Upper lobe of right lung (tissue), 1 donor: ENCODE data around the gene KPNA2. TPM values are rescaled to one million over a fixed set of nuclear protein-coding genes. Genes with fewer than 3 reads are reported as not detected.
"Not testable (repeated sequence)": the region's sequence is repeated elsewhere in the genome, so short reads cannot be mapped to it uniquely, and the experiment has no call there.

Source experiments
- ATAC-seq: fragments of 200-7000 bp; cut with Tn5 transposase; one replicate; pipeline ENCODE4 v1.9.1; 2020; ENCODE audit warnings: mild to moderate bottlenecking, moderate library complexity
- DNase-seq: peaks from one replicate; pipeline ENCODE4 v3.0.0-alpha.2; 2020
- H3K27ac ChIP-seq: fragments of 200-600 bp; one replicate; pipeline ENCODE4 v1.8.0; 2022
- H3K27me3 ChIP-seq: fragments of 200-600 bp; one replicate; pipeline ENCODE4 v1.8.0; 2022; ENCODE audit warnings: mild to moderate bottlenecking
- H3K36me3 ChIP-seq: fragments of 200-600 bp; one replicate; pipeline ENCODE4 v1.8.0; 2022
- H3K4me1 ChIP-seq: fragments of 200-600 bp; one replicate; pipeline ENCODE4 v1.8.0; 2022
- H3K4me3 ChIP-seq: fragments of 200-600 bp; one replicate; pipeline ENCODE4 v1.8.0; 2022; ENCODE audit warnings: mild to moderate bottlenecking
- H3K9me3 ChIP-seq: fragments of 200-600 bp; one replicate; pipeline ENCODE4 v1.8.0; 2022
- intact Hi-C: fragments of 100-400 bp; cut with DNase I; formaldehyde crosslinking; loops from one replicate; pipeline ENCODE4 v1.11.0; 2022
- total RNA-seq: library from RNA; stranded (reverse); fragmentation: NEBNext Ultra II Directional; extraction: Animal tissue kit (Norgen Biotek cat#: 25700); gene quantifications from one replicate; pipeline ENCODE4 v1.2.1, GENCODE V29; 2021
- TF ChIP-seq, protein P1 (sequence below): fragments of 200-600 bp; IDR thresholded peaks from one replicate; pipeline ENCODE4 v1.8.0; 2022; ENCODE audit warnings: antibody characterized with exemption
- donor health status: DM: no; HTN: yes; CAD: no; lungs with severe emphysema.

Gene KPNA2
- total RNA-seq, 1 donor from 2014 or later, result 27.0 TPM

DNA sequence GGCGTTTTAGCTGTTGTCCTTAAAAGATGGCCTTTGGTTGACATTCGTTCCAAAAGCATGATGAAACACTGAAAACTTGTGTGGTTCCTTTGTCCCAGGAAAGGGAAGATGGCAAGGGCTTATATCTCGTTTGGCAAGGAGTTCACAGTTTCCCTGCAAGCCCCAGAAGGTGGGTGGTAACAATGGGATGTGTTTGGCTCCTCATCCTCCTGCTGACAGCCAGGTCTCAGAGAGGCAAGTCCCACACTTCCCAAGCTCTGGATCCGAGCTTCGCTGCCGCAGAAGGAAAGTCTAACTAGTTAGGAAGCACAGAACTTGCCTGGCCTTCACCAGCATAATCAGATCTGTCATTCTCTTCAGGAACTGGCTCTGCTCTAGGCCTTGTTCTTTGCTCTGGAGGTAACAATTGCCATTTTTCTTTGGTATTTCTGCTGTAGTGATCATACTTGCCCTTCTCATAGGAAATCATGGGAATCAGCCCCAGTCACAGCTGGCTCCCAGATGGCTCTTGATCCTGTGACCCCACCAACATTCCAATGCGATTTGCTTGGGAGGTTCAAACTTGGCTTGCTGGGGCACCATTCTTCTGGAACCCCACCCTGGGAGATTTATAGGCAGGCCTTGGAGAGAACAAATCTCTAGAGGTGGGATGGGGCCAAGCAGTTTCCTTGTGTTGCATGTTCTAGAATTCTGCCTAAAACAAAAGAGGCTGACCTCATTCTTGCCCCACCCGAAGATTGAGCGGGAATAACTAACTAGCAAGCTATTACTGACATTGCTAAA is 17.9 kb downstream of the KPNA2 start:
- H3K27me3 ChIP-seq, result no peaks in the 10 kb centered on the region
- H3K4me1 ChIP-seq, result peaks cover 15% of the 10 kb centered on the region
- peak overlapping the region; percentile 59 for H3K27ac ChIP-seq
- H3K4me3 ChIP-seq, result no peak overlapping the region
- no peaks in the 10 kb centered on the region for H3K9me3 ChIP-seq
- ATAC-seq (peak; percentile 29), DNase-seq (no peak)
- H3K36me3 ChIP-seq, result no peaks in the 10 kb centered on the region
- intact Hi-C loops, result no loop called here
- TF ChIP-seq, protein P1, sequence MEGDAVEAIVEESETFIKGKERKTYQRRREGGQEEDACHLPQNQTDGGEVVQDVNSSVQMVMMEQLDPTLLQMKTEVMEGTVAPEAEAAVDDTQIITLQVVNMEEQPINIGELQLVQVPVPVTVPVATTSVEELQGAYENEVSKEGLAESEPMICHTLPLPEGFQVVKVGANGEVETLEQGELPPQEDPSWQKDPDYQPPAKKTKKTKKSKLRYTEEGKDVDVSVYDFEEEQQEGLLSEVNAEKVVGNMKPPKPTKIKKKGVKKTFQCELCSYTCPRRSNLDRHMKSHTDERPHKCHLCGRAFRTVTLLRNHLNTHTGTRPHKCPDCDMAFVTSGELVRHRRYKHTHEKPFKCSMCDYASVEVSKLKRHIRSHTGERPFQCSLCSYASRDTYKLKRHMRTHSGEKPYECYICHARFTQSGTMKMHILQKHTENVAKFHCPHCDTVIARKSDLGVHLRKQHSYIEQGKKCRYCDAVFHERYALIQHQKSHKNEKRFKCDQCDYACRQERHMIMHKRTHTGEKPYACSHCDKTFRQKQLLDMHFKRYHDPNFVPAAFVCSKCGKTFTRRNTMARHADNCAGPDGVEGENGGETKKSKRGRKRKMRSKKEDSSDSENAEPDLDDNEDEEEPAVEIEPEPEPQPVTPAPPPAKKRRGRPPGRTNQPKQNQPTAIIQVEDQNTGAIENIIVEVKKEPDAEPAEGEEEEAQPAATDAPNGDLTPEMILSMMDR, result no peak

GRCh38 chr17:68054296-68054900 is 18.9 kb downstream of the KPNA2 start:
- H3K27ac ChIP-seq, result peak overlapping the region; percentile 59
- H3K9me3 ChIP-seq, result no peaks in the 10 kb centered on the region
- no peaks in the 10 kb centered on the region for H3K36me3 ChIP-seq
- ATAC-seq (peak; percentile 81), DNase-seq (no peak)
- no peaks in the 10 kb centered on the region for H3K27me3 ChIP-seq
- H3K4me3 ChIP-seq, result peak overlapping the region; percentile 5
- peaks cover 15% of the 10 kb centered on the region for H3K4me1 ChIP-seq
- TF ChIP-seq, protein P1, result no peak
- intact Hi-C loops, result no loop called here

DNA sequence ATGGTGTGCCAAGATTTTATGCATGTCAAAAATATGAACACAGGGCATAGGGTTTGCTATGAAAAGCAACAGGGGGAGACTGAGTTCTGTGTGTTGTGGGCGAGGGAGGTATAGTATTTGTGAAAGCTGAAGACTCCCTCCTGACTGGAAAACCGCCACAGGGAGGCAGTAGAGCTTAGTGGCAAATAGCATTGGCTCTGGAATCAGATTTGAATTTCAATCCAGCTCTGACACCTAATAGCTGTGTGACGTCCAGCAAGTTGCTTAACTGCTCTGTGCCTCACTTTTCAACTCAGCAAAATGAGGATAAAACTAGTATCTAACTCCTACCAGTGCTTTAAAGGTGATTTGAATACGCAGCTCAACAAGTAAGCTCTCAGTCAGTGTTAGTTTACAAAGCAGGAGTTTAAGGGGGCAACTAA is 22.0 kb downstream of the KPNA2 start:
- H3K36me3 ChIP-seq, result no peaks in the 10 kb centered on the region
- H3K27ac ChIP-seq, result no peak overlapping the region
- ATAC-seq (peak; percentile 81), DNase-seq (no peak)
- TF ChIP-seq, protein P1, result peak; percentile 56
- H3K4me3 ChIP-seq, result no peak overlapping the region
- no peaks in the 10 kb centered on the region for H3K27me3 ChIP-seq
- H3K9me3 ChIP-seq, result no peaks in the 10 kb centered on the region
- intact Hi-C loops, result no loop called here
- peaks cover 15% of the 10 kb centered on the region for H3K4me1 ChIP-seq

DNA sequence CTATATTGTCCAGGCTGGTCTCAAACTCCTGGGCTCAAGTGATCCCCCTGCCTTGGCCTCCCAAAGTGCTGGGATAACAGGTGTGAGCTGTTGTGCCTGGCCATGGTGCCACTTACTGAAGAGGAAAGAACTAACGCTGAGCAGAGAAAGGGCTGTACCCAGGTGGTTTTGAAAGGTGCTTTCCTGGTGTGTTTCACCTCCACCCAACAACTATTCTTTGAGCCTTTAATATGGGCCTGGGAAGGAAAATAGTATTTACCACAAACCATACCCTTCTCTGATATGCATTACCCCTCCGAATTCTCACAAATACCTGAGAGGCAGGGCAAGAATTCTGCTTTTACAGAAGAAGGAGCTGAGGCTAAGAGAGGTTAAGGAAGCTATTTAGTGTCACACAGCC is 24.8 kb downstream of the KPNA2 start:
- H3K4me3 ChIP-seq, result no peak overlapping the region
- no peaks in the 10 kb centered on the region for H3K9me3 ChIP-seq
- H3K36me3 ChIP-seq, result no peaks in the 10 kb centered on the region
- no peaks in the 10 kb centered on the region for H3K27me3 ChIP-seq
- intact Hi-C loops, result no loop called here
- TF ChIP-seq, protein P1, result no peak
- H3K27ac ChIP-seq, result no peak overlapping the region
- no peaks in the 10 kb centered on the region for H3K4me1 ChIP-seq
- DNase-seq (no peak), ATAC-seq (no peak)

- Histone ChIP-seq H3K27me3 (no peaks in the 10 kb centered on the region), H3K27ac (no peak overlapping the region), H3K4me1 (no peaks in the 10 kb centered on the region), H3K9me3 (no peaks in the 10 kb centered on the region), H3K4me3 (no peak overlapping the region), H3K36me3 (no peaks in the 10 kb centered on the region)
- TF ChIP-seq, protein P1, result no peak
- intact Hi-C loops, result no loop called here
- ATAC-seq (peak; percentile 13), DNase-seq (no peak)
These were observed 26.2 kb downstream of the KPNA2 start for GRCh38 chr17:68061512-68062313.

DNA sequence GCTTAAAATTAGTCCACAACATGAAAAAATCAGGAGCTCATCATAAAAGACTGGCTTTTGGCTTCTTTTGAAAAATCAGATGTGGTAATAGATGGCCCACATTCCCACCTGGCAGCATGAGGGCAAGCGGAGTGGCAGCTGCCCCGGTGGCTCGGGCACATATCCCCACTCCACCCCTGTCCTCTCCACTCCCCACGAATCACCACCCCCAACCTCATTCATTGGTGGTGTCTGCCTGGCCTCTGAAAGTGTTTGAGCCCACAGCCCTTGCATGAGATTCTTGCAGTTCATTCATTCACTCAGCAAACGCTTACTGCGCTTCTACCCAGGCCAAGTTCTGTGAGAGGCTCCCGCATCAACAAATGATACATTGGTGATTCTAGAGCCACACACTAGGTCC is 29.8 kb downstream of the KPNA2 start:
- DNase-seq, H3K36me3 ChIP-seq, H3K9me3 ChIP-seq, H3K27ac ChIP-seq, H3K4me3 ChIP-seq, intact Hi-C loops, H3K27me3 ChIP-seq, ATAC-seq, H3K4me1 ChIP-seq: not testable (repeated sequence)

DNA sequence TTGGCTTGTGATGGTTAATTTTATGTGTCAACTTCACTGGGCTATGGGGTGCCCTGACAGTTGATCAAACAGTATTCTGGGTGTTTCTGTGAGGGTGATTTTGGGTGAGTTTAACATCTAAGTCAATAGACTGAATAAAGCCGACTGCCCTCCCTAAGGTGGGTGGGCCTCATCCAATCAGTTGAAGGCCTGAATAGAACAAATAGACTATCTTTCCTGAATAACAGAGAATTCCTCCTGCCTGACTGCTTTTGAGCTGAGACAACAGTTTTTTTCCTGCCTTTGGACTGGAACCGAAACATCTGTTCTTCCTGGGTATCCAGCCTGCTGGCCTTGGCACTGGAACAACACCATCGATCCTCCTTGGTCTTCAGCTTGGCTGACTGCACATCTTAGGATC is 33.0 kb downstream of the KPNA2 start:
- H3K4me1 ChIP-seq, ATAC-seq, H3K9me3 ChIP-seq, H3K36me3 ChIP-seq, H3K27me3 ChIP-seq, H3K4me3 ChIP-seq, intact Hi-C loops, DNase-seq, H3K27ac ChIP-seq: not testable (repeated sequence)

GRCh38 chr17:68070582-68071444 is 35.3 kb downstream of the KPNA2 start:
- H3K9me3 ChIP-seq, H3K4me1 ChIP-seq, H3K4me3 ChIP-seq, H3K36me3 ChIP-seq, H3K27me3 ChIP-seq, intact Hi-C loops, DNase-seq: not testable (repeated sequence)
- peak overlapping the region; percentile 42 for H3K27ac ChIP-seq
- peak; percentile 74 for ATAC-seq
